ENCODE data around the gene ASAP2. TPM values are rescaled to one million over a fixed set of nuclear protein-coding genes. Genes with fewer than 3 reads are reported as not detected.

The ASAP2 gene
- polyA plus RNA-seq, 1 experiment, result 30.0 TPM

- POLR2A ChIA-PET, result no interaction called here
- H3K27ac ChIP-seq (ENCODE audit: low read depth, low read length), result no peak overlapping the region
- H3K27me3 ChIP-seq (ENCODE audit: control insufficient read depth, insufficient read depth, low read length), result no peaks in the 10 kb centered on the region
- no peaks in the 10 kb centered on the region for H3K9me3 ChIP-seq (ENCODE audit: control insufficient read depth, insufficient read depth, low read length)
- DNase-seq (ENCODE audit: low read depth, low spot score), result no peak
- CTCF ChIA-PET, result interaction anchor here (0.6 to 1.9 kb wide), 4 partner anchors 11 to 220 kb away, joined by 3 to 9 read pairs (median 4); no protein-coding TSS in a partner anchor
- no peak overlapping the region for H3K4me3 ChIP-seq (ENCODE audit: low read depth, low read length)
- no peak for TF ChIP-seq CTCF (IDR thresholded peaks at IDR 0.05; ENCODE audit: low read depth, low read length)
These were observed 153.5 kb downstream of the ASAP2 start for GRCh38 chr2:9360110-9360509.

- no peak overlapping the region for H3K4me3 ChIP-seq (ENCODE audit: low read depth, low read length)
- ChIA-PET CTCF (no interaction called here), POLR2A (no interaction called here)
- H3K27me3 ChIP-seq (ENCODE audit: control insufficient read depth, insufficient read depth, low read length), result no peaks in the 10 kb centered on the region
- H3K9me3 ChIP-seq (ENCODE audit: control insufficient read depth, insufficient read depth, low read length), result no peaks in the 10 kb centered on the region
- TF ChIP-seq CTCF (IDR thresholded peaks at IDR 0.05; ENCODE audit: low read depth, low read length), result no peak
- H3K27ac ChIP-seq (ENCODE audit: low read depth, low read length), result no peak overlapping the region
- DNase-seq (ENCODE audit: low read depth, low spot score), result no peak
These were observed 154.1 kb downstream of the ASAP2 start for GRCh38 chr2:9360701-9361100.

- DNase-seq (ENCODE audit: low read depth, low spot score), result no peak
- CTCF ChIA-PET, result interaction anchor here (0.6 to 1.2 kb wide), 4 partner anchors 14 to 222 kb away, joined by 3 to 5 read pairs (median 4); no protein-coding TSS in a partner anchor
- POLR2A ChIA-PET, result interaction anchor here (1.0 kb wide), 1 partner anchor 9 kb away, joined by 6 read pairs; no protein-coding TSS in a partner anchor
- Histone ChIP-seq H3K4me3 (ENCODE audit: low read depth, low read length) (no peak overlapping the region), H3K27ac (ENCODE audit: low read depth, low read length) (no peak overlapping the region), H3K9me3 (ENCODE audit: control insufficient read depth, insufficient read depth, low read length) (no peaks in the 10 kb centered on the region), H3K27me3 (ENCODE audit: control insufficient read depth, insufficient read depth, low read length) (no peaks in the 10 kb centered on the region)
- TF ChIP-seq CTCF (IDR thresholded peaks at IDR 0.05; ENCODE audit: low read depth, low read length), result no peak
These were observed 157.8 kb downstream of the ASAP2 start for GRCh38 chr2:9364373-9364772.

GRCh38 chr2:9364791-9365497 lies 158.3 kb downstream of the ASAP2 start:
- ChIA-PET POLR2A (interaction anchor here (1.0 kb wide), 1 partner anchor 10 kb away, joined by 6 read pairs; no protein-coding TSS in a partner anchor), CTCF (interaction anchor here (1.2 kb wide), 3 partner anchors 13 to 222 kb away, joined by 3 to 5 read pairs (median 5); no protein-coding TSS in a partner anchor)
- no peaks in the 10 kb centered on the region for H3K27me3 ChIP-seq (ENCODE audit: control insufficient read depth, insufficient read depth, low read length)
- no peak overlapping the region for H3K4me3 ChIP-seq (ENCODE audit: low read depth, low read length)
- H3K9me3 ChIP-seq (ENCODE audit: control insufficient read depth, insufficient read depth, low read length), result no peaks in the 10 kb centered on the region
- DNase-seq (ENCODE audit: low read depth, low spot score), result no peak
- no peak for TF ChIP-seq CTCF (IDR thresholded peaks at IDR 0.05; ENCODE audit: low read depth, low read length)
- no peak overlapping the region for H3K27ac ChIP-seq (ENCODE audit: low read depth, low read length)

GRCh38 chr2:9365498-9366019 lies 158.9 kb downstream of the ASAP2 start:
- Histone ChIP-seq H3K9me3 (ENCODE audit: control insufficient read depth, insufficient read depth, low read length) (no peaks in the 10 kb centered on the region), H3K4me3 (ENCODE audit: low read depth, low read length) (no peak overlapping the region), H3K27ac (ENCODE audit: low read depth, low read length) (no peak overlapping the region), H3K27me3 (ENCODE audit: control insufficient read depth, insufficient read depth, low read length) (no peaks in the 10 kb centered on the region)
- DNase-seq (ENCODE audit: low read depth, low spot score), result no peak
- no peak for TF ChIP-seq CTCF (IDR thresholded peaks at IDR 0.05; ENCODE audit: low read depth, low read length)
- ChIA-PET POLR2A (no interaction called here), CTCF (interaction anchor here (1.2 kb wide), 1 partner anchor 223 kb away, joined by 5 read pairs; no protein-coding TSS in a partner anchor)
